ENCODE measurements around the gene RXRA. TPM values are rescaled to one million over a fixed set of nuclear protein-coding genes. Genes with fewer than 3 reads are reported as not detected.

RXRA gene
- total and polyA plus RNA-seq, 2 donors (not counting 3 experiments of a cell fraction or from before 2014, with no cell fraction given), result 15.4 to 37.4 TPM

- DNase-seq (ENCODE audit: low read depth, low spot score) (peak; percentile 90), FAIRE-seq (peak; percentile 99)
- Histone ChIP-seq H3K36me3 (ENCODE audit: control insufficient read depth in 2 of 2, extremely low read depth in 1 of 2, insufficient read depth in 2 of 2, low read length in 2 of 2) (no peaks in the 10 kb centered on the region), H3K27me3 (ENCODE audit: control insufficient read depth in 2 of 2, insufficient read depth in 2 of 2, low read length in 2 of 2) (no peaks in the 10 kb centered on the region), H3K4me1 (ENCODE audit: control insufficient read depth, extremely low read depth, insufficient read depth, low read length) (peaks cover 45% of the 10 kb centered on the region), H3K9ac (replicated peaks; ENCODE audit: extremely low read depth, insufficient read depth, low read length) (peak overlapping the region; percentile 28), H3K4me3 (replicated peaks in 1 of 3; ENCODE audit: insufficient read depth in 1 of 3, low read depth in 1 of 3, low read length in 3 of 3) (no peak overlapping the region), H4K20me1 (replicated peaks; ENCODE audit: control insufficient read depth, extremely low read depth, insufficient read depth, low read length) (no peaks in the 10 kb centered on the region), H3K4me2 (ENCODE audit: insufficient read depth, low read length) (peak overlapping the region; percentile 23), H3K9me3 (replicated peaks; ENCODE audit: control insufficient read depth, insufficient read depth, low read length) (no peaks in the 10 kb centered on the region), H3K27ac (ENCODE audit: insufficient read depth, low read depth, low read length) (peak overlapping the region; percentile 86), H2AFZ (ENCODE audit: low read depth, low read length) (no peak overlapping the region), H3K79me2 (ENCODE audit: control insufficient read depth, insufficient read depth, low read length) (peaks cover 58% of the 10 kb centered on the region), H3K9me1 (replicated peaks; ENCODE audit: control insufficient read depth, extremely low read depth, insufficient read depth, low read length) (no peaks in the 10 kb centered on the region)
- intact Hi-C loops (cut with micrococcal nuclease) (loop anchor here (1.0 to 5.0 kb wide), 5 partner anchors 12 to 1003 kb away; partner anchors contain the start of gene SURF6), dilution Hi-C loops (cut with MboI; ENCODE audit: extremely low pct_ligation_motif_present, low sequenced_read_pairs) (no loop called here)
- BruUV-seq (replicated peaks), result no TSS peak
- TF ChIP-seq GATA2 (IDR thresholded peaks at IDR 0.05; ENCODE audit: insufficient read depth, insufficient read length, low read depth, low read length) (no peak), FOS (IDR thresholded peaks at IDR 0.05; ENCODE audit: borderline replicate concordance, insufficient read depth, low read length) (no peak), POLR2AphosphoS5 (IDR thresholded peaks at IDR 0.05; ENCODE audit: insufficient read depth, low read depth, low read length) (peak; percentile 76), JUN (IDR thresholded peaks at IDR 0.05; ENCODE audit: borderline replicate concordance, insufficient read depth, insufficient read length, low read depth) (no peak), MYC (IDR thresholded peaks at IDR 0.05; ENCODE audit: low read depth, low read length) (peak; percentile 63), POLR2A (IDR thresholded peaks at IDR 0.05; ENCODE audit: low read depth, low read length) (no peak), EZH2 (IDR thresholded peaks at IDR 0.05; ENCODE audit: borderline replicate concordance, low read depth, low read length, severe bottlenecking) (no peak), MAX (IDR thresholded peaks at IDR 0.05; ENCODE audit: insufficient read depth, insufficient read length) (peak; percentile 80)
- TF ChIP-seq, protein P1, sequence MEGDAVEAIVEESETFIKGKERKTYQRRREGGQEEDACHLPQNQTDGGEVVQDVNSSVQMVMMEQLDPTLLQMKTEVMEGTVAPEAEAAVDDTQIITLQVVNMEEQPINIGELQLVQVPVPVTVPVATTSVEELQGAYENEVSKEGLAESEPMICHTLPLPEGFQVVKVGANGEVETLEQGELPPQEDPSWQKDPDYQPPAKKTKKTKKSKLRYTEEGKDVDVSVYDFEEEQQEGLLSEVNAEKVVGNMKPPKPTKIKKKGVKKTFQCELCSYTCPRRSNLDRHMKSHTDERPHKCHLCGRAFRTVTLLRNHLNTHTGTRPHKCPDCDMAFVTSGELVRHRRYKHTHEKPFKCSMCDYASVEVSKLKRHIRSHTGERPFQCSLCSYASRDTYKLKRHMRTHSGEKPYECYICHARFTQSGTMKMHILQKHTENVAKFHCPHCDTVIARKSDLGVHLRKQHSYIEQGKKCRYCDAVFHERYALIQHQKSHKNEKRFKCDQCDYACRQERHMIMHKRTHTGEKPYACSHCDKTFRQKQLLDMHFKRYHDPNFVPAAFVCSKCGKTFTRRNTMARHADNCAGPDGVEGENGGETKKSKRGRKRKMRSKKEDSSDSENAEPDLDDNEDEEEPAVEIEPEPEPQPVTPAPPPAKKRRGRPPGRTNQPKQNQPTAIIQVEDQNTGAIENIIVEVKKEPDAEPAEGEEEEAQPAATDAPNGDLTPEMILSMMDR (IDR thresholded peaks at IDR 0.05; ENCODE audit: extremely low read depth in 1 of 2, insufficient read depth in 1 of 2, low read depth in 1 of 2, low read length in 2 of 2), result no peak
- CTCF ChIA-PET, result interaction anchor here (0.6 to 2.2 kb wide), 9 partner anchors 10 to 178 kb away, joined by 3 to 8 read pairs (median 5); no protein-coding TSS in a partner anchor
- POLR2A ChIA-PET, result interaction anchor here (0.6 to 1.2 kb wide), 2 partner anchors 52 to 73 kb away, joined by 3 to 4 read pairs; no protein-coding TSS in a partner anchor
These were observed 14.4 kb downstream of the RXRA start for GRCh38 chr9:134340475-134341160.

Measured in endothelial cell of umbilical vein (primary cell).